HFFc6 (cell line): ENCODE measurements around the gene CHRNB1. TPM values are rescaled to one million over a fixed set of nuclear protein-coding genes. Genes with fewer than 3 reads are reported as not detected.

Experiments used
- DNase-seq: peaks from one replicate; pipeline ENCODE4 v3.0.0-alpha.2; 2018
- H3K27ac Mint-ChIP-seq: 2 replicates; pipeline ENCODE4 v1.8.0; 2020; ENCODE audit warnings: mild to moderate bottlenecking, mixed read lengths
- H3K27me3 Mint-ChIP-seq: 2 replicates; pipeline ENCODE4 v1.8.0; 2021; ENCODE audit warnings: mild to moderate bottlenecking, moderate library complexity, mixed read lengths; ENCODE audit not compliant: insufficient read depth
- H3K36me3 Mint-ChIP-seq: 2 replicates; pipeline ENCODE4 v1.8.0; 2021; ENCODE audit warnings: low read depth, mixed read lengths
- H3K4me1 Mint-ChIP-seq: 2 replicates; pipeline ENCODE4 v1.8.0; 2020; ENCODE audit warnings: low read depth, mixed read lengths
- H3K4me3 Mint-ChIP-seq: 2 replicates; pipeline ENCODE4 v1.8.0; 2020; ENCODE audit warnings: mild to moderate bottlenecking, moderate library complexity, mixed read lengths
- H3K9me3 Mint-ChIP-seq: 2 replicates; pipeline ENCODE4 v1.8.0; 2020; ENCODE audit warnings: mild to moderate bottlenecking, mixed read lengths
- total RNA-seq, 6 experiments: library from RNA; stranded (reverse); fragmentation: NEBNext Ultra II Directional; extraction: Animal tissue kit (Norgen Biotek cat#: 25700); gene quantifications; 2 replicates in 1 of 6; 3 replicates in 5 of 6; pipeline ENCODE4 v1.2.3, GENCODE V29; 2021
- TF ChIP-seq, protein P1 (sequence below): fragments of 200-600 bp; sonication (generic); IDR thresholded peaks from 2 replicates; pipeline ENCODE4 v1.5.0; 2021; ENCODE audit warnings: antibody characterized with exemption, mild to moderate bottlenecking

The CHRNB1 gene
- total RNA-seq, 6 experiments from 2014 or later = 2.0 to 2.8 (median 2.4) TPM

DNA sequence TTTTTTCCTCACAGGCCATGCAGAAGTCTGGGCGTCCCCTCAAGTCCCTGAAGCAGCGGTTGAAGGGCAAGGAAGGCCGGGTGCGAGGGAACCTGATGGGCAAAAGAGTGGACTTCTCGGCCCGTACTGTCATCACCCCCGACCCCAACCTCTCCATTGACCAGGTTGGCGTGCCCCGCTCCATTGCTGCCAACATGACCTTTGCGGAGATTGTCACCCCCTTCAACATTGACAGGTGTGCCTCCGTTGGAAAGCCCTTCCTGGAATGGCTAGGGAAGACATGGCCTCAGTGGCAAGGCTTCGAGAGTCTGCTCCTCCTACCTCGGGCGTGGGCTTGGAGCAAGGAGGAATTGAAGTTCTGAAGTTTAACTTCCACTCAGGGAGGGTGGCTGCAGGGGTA lies 52.8 kb downstream of the CHRNB1 start:
- peaks cover 10% of the 10 kb centered on the region for H3K4me1 Mint-ChIP-seq
- TF ChIP-seq, protein P1, sequence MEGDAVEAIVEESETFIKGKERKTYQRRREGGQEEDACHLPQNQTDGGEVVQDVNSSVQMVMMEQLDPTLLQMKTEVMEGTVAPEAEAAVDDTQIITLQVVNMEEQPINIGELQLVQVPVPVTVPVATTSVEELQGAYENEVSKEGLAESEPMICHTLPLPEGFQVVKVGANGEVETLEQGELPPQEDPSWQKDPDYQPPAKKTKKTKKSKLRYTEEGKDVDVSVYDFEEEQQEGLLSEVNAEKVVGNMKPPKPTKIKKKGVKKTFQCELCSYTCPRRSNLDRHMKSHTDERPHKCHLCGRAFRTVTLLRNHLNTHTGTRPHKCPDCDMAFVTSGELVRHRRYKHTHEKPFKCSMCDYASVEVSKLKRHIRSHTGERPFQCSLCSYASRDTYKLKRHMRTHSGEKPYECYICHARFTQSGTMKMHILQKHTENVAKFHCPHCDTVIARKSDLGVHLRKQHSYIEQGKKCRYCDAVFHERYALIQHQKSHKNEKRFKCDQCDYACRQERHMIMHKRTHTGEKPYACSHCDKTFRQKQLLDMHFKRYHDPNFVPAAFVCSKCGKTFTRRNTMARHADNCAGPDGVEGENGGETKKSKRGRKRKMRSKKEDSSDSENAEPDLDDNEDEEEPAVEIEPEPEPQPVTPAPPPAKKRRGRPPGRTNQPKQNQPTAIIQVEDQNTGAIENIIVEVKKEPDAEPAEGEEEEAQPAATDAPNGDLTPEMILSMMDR = no peak
- H3K4me3 Mint-ChIP-seq = no peak overlapping the region
- H3K36me3 Mint-ChIP-seq = peaks cover 40% of the 10 kb centered on the region
- DNase-seq = no peak
- H3K9me3 Mint-ChIP-seq = no peaks in the 10 kb centered on the region
- no peak overlapping the region for H3K27ac Mint-ChIP-seq
- peaks cover 3% of the 10 kb centered on the region for H3K27me3 Mint-ChIP-seq

DNA sequence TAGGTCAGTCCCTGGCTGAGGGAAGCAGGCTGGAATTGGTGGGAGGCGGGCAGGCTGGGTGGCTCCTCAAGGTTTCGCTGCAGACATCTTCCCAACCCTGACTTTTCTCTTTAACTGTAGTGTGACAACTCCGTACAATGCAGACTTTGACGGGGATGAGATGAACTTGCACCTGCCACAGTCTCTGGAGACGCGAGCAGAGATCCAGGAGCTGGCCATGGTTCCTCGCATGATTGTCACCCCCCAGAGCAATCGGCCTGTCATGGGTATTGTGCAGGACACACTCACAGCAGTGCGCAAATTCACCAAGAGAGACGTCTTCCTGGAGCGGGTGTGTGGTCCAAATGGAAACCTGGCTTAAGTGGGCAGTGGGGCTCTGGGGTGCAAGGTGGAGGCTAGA lies 54.3 kb downstream of the CHRNB1 start:
- Mint-ChIP-seq H3K4me1 (no peaks in the 10 kb centered on the region), H3K4me3 (no peak overlapping the region), H3K9me3 (no peaks in the 10 kb centered on the region), H3K36me3 (peaks cover 49% of the 10 kb centered on the region), H3K27me3 (peaks cover 2% of the 10 kb centered on the region), H3K27ac (no peak overlapping the region)
- TF ChIP-seq, protein P1 = no peak
- no peak for DNase-seq

DNA sequence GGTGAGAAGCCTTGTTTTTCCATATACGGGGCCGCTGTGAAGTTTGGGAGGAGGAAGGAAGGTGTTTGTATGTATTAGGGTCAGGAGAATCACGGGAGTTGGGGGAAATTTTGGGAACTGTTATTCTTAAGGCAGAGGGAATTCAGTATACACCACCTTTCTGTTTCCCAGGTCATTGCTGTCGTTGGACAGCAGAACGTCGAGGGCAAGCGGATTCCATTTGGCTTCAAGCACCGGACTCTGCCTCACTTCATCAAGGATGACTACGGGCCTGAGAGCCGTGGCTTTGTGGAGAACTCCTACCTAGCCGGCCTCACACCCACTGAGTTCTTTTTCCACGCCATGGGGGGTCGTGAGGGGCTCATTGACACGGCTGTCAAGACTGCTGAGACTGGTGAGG lies 56.9 kb downstream of the CHRNB1 start:
- H3K36me3 Mint-ChIP-seq = peaks cover 51% of the 10 kb centered on the region
- no peak for DNase-seq

DNA sequence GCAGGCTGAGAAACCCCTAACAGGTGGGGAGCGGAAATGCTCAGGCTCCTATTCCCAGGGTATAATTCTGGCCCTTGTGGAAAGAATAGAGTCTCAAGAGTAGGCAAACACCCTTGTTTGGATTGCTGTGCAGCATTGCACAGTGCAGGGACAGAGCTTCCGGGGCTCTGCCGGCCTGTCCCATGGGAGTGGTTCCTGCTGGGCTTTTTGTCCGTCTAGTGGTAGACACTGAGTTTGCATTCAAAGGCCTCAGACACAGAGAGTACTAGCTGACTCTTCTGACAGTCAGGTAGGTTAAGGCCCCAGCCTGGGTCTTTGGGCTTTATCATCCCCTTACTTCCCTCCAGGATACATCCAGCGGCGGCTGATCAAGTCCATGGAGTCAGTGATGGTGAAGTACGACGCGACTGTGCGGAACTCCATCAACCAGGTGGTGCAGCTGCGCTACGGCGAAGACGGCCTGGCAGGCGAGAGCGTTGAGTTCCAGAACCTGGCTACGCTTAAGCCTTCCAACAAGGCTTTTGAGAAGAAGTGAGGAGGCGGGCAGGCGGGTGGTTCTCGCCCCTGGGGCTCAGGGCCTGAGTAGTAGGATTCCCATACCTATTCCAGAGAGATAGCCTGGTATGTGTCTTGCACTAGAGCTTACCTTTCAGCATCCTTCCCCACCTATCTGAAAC lies 57.4 kb downstream of the CHRNB1 start:
- TF ChIP-seq, protein P1 = 0 out of 2 replicates have a peak, but pooled peaks have one; percentile 10
- H3K4me3 Mint-ChIP-seq = no peak overlapping the region
- H3K36me3 Mint-ChIP-seq = peaks cover 46% of the 10 kb centered on the region
- H3K27ac Mint-ChIP-seq = no peak overlapping the region; the same call in 1 of the 2 replicates
- no peaks in the 10 kb centered on the region; the same call in none of the 2 replicates for H3K27me3 Mint-ChIP-seq
- H3K9me3 Mint-ChIP-seq = no peaks in the 10 kb centered on the region
- no peak for DNase-seq
- H3K4me1 Mint-ChIP-seq = no peaks in the 10 kb centered on the region

More for the DNA sequence above, 56.9 kb downstream of the CHRNB1 start:
- Mint-ChIP-seq H3K9me3 (no peaks in the 10 kb centered on the region), H3K4me1 (no peaks in the 10 kb centered on the region), H3K27ac (no peak overlapping the region), H3K4me3 (no peak overlapping the region), H3K27me3 (no peaks in the 10 kb centered on the region; the same call in none of the 2 replicates)
- TF ChIP-seq, protein P1 = no peak

DNA sequence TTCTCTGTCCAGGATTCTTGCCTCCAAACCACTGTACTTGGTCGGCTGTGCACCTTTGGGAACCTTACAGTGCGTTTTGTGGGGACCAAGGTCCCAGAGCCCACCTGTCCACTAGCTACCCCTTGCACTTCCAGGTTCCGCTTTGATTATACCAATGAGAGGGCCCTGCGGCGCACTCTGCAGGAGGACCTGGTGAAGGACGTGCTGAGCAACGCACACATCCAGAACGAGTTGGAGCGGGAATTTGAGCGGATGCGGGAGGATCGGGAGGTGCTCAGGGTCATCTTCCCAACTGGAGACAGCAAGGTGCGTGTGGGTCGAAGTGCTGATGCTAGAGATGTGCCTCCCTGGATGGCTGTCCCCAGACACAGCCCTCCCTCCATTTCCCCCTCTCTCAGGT lies 58.1 kb downstream of the CHRNB1 start:
- H3K36me3 Mint-ChIP-seq = peaks cover 45% of the 10 kb centered on the region
- DNase-seq = no peak
- TF ChIP-seq, protein P1 = peak; percentile 41; the same call in 1 of the 2 replicates
- H3K4me3 Mint-ChIP-seq = no peak overlapping the region
- no peaks in the 10 kb centered on the region for H3K4me1 Mint-ChIP-seq
- no peaks in the 10 kb centered on the region for H3K9me3 Mint-ChIP-seq
- H3K27ac Mint-ChIP-seq = no peak overlapping the region
- H3K27me3 Mint-ChIP-seq = no peaks in the 10 kb centered on the region; the same call in none of the 2 replicates
